Liver (tissue), 3 donors: Measurements from ENCODE around the gene SELENOS.

Experiments
- GABPA ChIP-seq, 2 donors: IDR thresholded peaks in 1 of 2; conservative IDR thresholded peaks in 1 of 2; 2 replicates each; pipeline ENCODE4 v1.6.1; 2016; ENCODE audit warnings: antibody characterized with exemption in 2 of 2, mild to moderate bottlenecking in 1 of 2, moderate library complexity in 1 of 2
- SP1 ChIP-seq: IDR thresholded peaks from 2 replicates; pipeline ENCODE4 v1.6.1; 2018; ENCODE audit warnings: antibody characterized with exemption, mild to moderate bottlenecking
- TAF1 ChIP-seq: conservative IDR thresholded peaks from 2 replicates; pipeline ENCODE4 v1.6.1; 2016; ENCODE audit warnings: antibody characterized with exemption, mild to moderate bottlenecking
- TF ChIP-seq, protein P1 (sequence below): fragments of 150-350 bp; IDR thresholded peaks from 2 replicates; pipeline ENCODE4 v1.5.1; 2017; ENCODE audit warnings: improper control_type of control experiment, low read depth, low read length; ENCODE audit not compliant: missing input control
- TF ChIP-seq, protein P2 (sequence below): IDR thresholded peaks from 2 replicates; pipeline ENCODE4 v1.6.1; 2016; ENCODE audit warnings: antibody characterized with exemption
- TF ChIP-seq, protein P3 (sequence below): IDR thresholded peaks from 2 replicates; pipeline ENCODE4 v1.6.1; 2016; ENCODE audit warnings: antibody characterized with exemption, mild to moderate bottlenecking
- donor health status: healthy.
- donor health status: healthy.

DNA sequence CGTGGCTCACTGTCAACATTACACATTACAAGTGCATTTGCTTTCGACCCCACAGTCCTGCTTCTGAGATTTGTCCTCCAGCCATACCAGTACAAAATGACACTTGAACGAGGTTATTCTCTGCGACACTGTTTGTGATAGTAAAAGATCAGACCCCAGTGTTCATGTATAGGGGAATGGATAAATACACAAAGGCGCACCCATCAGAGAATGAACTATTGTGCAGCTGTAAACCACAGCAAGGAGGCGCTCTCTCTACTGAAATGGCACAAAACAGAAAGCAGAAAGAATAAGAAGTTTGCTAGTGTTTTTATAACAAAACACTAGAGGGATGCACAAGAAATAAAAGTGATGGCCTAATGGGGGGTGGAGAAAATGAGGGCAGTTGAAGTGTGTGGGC lies 20.5 kb downstream of the SELENOS start:
- TF ChIP-seq, protein P1, sequence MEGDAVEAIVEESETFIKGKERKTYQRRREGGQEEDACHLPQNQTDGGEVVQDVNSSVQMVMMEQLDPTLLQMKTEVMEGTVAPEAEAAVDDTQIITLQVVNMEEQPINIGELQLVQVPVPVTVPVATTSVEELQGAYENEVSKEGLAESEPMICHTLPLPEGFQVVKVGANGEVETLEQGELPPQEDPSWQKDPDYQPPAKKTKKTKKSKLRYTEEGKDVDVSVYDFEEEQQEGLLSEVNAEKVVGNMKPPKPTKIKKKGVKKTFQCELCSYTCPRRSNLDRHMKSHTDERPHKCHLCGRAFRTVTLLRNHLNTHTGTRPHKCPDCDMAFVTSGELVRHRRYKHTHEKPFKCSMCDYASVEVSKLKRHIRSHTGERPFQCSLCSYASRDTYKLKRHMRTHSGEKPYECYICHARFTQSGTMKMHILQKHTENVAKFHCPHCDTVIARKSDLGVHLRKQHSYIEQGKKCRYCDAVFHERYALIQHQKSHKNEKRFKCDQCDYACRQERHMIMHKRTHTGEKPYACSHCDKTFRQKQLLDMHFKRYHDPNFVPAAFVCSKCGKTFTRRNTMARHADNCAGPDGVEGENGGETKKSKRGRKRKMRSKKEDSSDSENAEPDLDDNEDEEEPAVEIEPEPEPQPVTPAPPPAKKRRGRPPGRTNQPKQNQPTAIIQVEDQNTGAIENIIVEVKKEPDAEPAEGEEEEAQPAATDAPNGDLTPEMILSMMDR = no peak
- TF ChIP-seq GABPA (IDR thresholded peaks at IDR 0.05 in 1 of 2, conservative IDR thresholded peaks at IDR 0.05 in 1 of 2) (no peak), TAF1 (no peak), SP1 (no peak)
- TF ChIP-seq, protein P2, sequence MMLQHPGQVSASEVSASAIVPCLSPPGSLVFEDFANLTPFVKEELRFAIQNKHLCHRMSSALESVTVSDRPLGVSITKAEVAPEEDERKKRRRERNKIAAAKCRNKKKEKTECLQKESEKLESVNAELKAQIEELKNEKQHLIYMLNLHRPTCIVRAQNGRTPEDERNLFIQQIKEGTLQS = no peak
- TF ChIP-seq, protein P3, sequence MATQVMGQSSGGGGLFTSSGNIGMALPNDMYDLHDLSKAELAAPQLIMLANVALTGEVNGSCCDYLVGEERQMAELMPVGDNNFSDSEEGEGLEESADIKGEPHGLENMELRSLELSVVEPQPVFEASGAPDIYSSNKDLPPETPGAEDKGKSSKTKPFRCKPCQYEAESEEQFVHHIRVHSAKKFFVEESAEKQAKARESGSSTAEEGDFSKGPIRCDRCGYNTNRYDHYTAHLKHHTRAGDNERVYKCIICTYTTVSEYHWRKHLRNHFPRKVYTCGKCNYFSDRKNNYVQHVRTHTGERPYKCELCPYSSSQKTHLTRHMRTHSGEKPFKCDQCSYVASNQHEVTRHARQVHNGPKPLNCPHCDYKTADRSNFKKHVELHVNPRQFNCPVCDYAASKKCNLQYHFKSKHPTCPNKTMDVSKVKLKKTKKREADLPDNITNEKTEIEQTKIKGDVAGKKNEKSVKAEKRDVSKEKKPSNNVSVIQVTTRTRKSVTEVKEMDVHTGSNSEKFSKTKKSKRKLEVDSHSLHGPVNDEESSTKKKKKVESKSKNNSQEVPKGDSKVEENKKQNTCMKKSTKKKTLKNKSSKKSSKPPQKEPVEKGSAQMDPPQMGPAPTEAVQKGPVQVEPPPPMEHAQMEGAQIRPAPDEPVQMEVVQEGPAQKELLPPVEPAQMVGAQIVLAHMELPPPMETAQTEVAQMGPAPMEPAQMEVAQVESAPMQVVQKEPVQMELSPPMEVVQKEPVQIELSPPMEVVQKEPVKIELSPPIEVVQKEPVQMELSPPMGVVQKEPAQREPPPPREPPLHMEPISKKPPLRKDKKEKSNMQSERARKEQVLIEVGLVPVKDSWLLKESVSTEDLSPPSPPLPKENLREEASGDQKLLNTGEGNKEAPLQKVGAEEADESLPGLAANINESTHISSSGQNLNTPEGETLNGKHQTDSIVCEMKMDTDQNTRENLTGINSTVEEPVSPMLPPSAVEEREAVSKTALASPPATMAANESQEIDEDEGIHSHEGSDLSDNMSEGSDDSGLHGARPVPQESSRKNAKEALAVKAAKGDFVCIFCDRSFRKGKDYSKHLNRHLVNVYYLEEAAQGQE = no peak
